Erythroblast (primary cell): Measurements from ENCODE around the gene ZNF784.
A peak's percentile ranks its signal among the peaks of the same experiment; 100 is the strongest.

Experiments used
- DNase-seq, 2 experiments: peaks; one replicate each; lab custom pipeline; 2025; lab: John Stamatoyannopoulos, UW
- GATA1 ChIP-seq: IDR thresholded peaks from 2 replicates; pipeline ENCODE4 v1.6.1; 2011; ENCODE audit warnings: low read depth, mild to moderate bottlenecking, control low read depth, low read length, moderate library complexity
- POLR2A ChIP-seq: IDR thresholded peaks from 2 replicates; pipeline ENCODE4 v1.6.1; 2011; ENCODE audit warnings: mild to moderate bottlenecking, low read length

The ZNF784 gene

DNA sequence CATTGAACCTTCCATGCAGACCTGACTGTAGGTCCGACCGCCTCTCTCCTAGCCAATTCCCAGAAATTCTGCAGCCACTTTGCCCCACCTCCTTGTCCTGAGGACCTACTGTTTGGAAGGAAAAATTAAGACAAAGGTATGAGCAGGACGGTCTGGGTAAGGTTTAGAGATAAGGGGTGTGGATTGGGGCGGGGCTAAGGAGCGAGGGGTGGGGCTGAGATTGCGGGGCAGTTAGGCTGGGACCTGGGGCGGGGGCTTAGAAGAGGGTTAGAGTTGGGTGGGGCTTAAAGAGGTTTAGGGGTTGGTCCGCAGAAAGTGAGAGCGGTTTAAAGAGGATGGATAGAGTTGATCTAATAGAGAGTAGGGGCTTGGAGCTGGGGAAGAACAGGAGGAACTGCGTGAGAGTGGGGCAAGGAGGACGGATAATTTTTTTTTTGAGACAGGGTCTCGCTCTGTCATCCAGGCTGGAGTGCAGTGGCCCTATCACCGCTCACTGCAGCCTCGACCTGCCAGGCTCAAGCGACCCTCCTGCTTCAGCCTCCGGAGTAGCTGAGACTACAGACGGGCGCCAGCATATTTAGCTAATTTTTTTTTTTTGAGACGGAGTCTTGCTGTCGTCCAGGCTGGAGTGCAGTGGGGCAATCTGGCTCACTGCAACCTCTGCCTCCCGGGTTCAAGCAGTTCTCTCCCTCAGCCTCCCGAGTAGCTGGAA is 20.6 kb downstream of the ZNF784 start:
- no peak for TF ChIP-seq GATA1
- TF ChIP-seq POLR2A = no peak
- peak; percentile 44 to 47 for DNase-seq

DNA sequence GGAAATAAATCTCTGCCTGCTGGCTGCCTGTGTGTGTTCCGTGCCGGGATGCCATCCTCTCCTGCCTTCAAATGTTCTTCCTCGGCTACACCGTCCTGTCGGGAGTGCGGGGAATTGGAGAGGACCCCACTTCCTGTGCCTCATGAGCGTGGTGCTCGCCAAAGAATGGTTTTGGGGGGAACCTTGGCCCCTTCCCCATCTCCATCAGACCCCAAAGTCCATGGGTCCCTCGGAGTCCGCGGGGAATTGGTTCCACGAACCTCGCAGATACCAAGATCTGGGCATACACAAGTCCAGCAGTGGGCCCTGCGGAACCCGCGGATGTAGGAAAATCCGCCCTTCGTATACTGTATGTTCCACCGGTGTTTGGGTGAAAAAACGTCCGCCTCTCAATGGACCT is 21.3 kb downstream of the ZNF784 start:
- TF ChIP-seq GATA1 = no peak
- no peak for TF ChIP-seq POLR2A
- no peak for DNase-seq

- TF ChIP-seq POLR2A (no peak), GATA1 (no peak)
- no peak for DNase-seq
These were observed 22.0 kb downstream of the ZNF784 start for GRCh38 chr19:55602104-55603001.

GRCh38 chr19:55601084-55601483 is 23.3 kb downstream of the ZNF784 start:
- TF ChIP-seq GATA1 = no peak
- no peak for TF ChIP-seq POLR2A
- DNase-seq = peak in 1 of 2 experiments; percentile 53

GRCh38 chr19:55600662-55601028 is 23.7 kb downstream of the ZNF784 start:
- TF ChIP-seq POLR2A = no peak
- no peak for TF ChIP-seq GATA1
- no peak for DNase-seq

DNA sequence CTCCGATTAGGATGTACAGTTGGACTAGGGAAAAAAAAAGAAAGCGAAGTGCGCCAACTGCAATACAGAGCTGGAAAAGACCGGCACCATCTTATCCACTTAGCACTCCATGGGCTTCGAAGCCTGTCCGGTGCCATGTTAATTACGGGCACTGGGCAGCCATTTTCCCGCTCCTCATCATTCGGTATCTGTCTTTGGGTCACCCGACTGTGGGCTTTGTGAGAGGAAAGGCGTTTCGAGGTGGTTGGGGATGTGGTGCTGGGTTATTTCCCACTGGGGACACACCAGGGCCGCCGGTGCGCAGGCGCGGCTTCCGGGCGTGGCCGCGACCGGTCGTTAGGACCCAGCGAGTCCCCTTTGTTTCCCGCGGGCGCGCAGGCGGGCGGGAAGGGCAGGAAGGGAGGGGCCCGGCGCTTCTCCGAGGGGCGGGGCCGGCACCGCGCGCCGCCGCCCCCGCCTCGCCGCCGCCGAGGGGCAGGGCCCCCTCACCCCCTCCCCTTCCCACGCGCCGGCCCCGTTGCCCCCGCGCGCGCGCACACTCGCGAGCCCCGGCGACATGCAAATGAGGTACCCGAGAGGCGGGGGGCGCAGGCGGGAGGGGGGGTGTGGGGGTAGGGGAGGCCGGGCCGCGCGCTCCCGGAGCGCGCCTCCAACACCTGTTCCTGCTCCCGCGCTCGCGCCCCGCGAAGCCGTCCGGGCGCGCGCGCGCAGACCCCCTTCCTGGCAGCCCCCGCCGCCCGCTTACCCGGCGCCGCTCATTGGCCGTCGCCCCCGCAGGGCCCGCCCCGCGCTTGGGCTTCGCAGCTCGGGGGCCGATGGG is 24.3 kb downstream of the ZNF784 start, which contains the start of gene ZNF524:
ZNF524 (plus strand) TSS at position 447 of the 820 bp plus-strand sequence. CDS start 1,825 bp downstream, outside the sequence.
- DNase-seq = peak; percentile 93 to 95
- no peak for TF ChIP-seq GATA1
- TF ChIP-seq POLR2A = peak; percentile 36

DNA sequence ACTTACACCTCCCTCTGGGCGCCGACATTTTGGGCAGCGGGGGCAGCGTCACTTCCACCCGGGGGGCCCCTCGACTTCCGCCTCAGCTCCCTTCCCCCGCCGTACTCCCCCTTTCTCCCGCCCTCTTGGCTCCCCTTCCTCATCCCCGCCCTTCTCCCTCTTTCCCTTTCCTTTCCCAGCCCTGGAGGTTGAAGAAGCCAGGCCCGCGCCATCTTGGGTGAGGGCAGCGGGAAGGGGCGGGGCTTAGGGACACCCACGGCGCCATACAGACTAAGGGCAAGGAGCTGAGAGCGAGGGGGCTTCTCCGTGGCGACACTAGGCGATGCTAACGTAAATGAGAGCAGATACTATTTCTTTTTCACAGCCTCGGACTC is 24.9 kb downstream of the ZNF784 start, which contains the start of gene FIZ1:
FIZ1 (minus strand) TSS at position 50 of the 374 bp plus-strand sequence. CDS start 1,652 bp downstream, outside the sequence.
- TF ChIP-seq POLR2A (no peak), GATA1 (no peak)
- DNase-seq = peak; percentile 98

DNA sequence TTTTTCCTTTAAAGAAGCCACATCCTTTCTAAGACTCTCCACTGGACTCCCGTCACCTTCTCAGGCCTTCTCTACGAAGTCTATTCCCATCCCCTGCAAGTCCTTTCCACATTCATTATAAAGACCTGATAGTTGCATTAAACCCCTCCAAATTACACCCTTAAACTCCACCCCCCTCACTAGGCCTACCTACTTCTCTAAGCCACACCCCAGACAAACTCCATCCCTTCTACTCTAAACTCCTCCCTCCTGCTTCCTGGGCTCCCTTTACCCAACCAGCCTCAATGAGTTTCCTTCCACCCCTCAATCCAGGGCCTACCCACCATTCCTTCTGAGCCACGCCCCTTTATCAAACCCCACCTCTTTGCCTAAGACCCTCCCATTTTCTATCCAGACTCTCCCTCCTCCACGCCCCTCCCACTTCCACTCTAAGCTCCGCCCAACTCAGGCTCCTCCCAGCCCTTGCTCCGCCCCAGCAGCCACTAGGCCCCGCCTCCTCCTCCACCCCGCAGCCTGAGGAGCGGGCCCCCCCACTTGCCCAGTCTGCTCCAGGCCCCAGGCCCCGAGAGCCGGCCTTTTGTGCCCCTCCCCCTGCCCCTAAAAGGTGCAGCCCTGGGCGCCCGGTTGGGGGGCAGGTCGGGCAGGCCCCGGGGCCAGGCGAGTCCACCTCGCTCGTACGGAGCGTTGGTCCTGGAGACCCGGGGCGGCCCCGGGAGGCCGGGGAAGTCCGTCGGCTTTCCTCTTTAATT is 25.5 kb downstream of the ZNF784 start:
- TF ChIP-seq GATA1 (no peak), POLR2A (no peak)
- peak; percentile 96 to 98 for DNase-seq

DNA sequence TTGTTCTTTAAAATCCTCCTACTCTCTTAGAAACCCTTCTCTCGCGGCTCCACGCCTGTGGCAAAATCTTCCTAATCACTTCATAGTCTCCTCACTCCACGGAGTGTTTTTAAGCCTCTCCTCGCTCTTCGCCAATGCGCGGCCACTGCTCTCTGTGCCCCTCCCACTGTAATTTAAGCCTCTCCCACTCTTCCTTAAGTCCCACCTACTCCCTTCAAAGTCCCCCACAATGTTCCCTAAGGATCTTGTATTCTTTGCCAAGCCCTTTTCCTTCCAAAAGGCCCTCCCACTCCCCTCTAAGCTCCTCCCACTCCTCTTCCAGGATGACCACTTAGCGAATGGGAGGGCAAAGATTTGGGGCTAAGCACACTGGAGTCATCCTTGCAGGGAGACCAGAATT is 26.3 kb downstream of the ZNF784 start:
- no peak for DNase-seq
- no peak for TF ChIP-seq GATA1
- no peak for TF ChIP-seq POLR2A

- TF ChIP-seq POLR2A = no peak
- TF ChIP-seq GATA1 = no peak
- no peak for DNase-seq
These were observed 26.9 kb downstream of the ZNF784 start for GRCh38 chr19:55597501-55597921.

DNA sequence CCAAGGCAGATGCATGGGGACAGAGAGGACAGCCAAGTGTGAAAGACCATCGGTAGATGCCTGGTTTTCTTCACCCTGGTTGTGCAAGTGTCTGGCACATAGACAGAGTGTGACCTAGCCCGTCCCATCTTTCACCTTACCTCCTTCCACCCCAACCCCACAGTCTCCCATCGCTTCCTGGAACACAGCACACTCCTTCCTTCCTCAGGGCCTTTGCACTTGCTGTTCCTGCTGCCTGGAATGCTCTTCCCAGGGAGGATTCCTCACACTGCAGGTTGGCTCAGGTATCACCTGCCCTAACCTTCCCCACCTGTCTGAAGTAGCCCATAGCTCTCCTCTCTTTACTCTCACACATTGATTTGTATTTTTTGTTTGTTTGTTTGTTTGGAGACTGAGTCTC is 28.1 kb downstream of the ZNF784 start:
- TF ChIP-seq POLR2A = no peak
- no peak for DNase-seq

DNA sequence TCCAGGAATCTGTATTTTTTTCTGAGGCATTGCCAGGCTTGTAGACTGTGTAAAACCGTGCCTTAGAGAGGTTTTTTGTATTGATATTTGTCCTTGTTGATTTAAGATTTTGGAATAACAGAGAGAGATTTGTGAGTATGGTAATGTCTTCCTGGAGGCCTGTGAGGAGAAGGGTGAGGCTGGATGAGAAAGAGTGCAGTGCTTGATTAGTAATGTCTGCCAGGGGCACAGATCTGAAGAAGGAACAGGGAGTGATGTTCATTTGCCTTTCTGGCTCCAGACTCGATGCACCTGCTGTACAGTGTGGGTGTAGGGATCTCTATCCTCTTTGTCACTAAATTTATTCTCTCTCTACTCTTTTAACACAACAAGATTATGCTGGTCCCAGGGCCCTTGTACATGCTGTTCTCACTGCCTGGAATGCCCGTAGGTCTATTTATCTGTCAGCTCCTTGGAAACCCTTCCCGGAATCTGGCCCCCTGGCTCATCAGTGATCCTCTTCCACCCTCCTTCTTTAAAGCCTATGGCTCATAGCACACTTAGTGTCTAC is 29.3 kb downstream of the ZNF784 start:
- DNase-seq = no peak
- TF ChIP-seq GATA1 (no peak), POLR2A (no peak)
